ENCODE data around the gene PAQR9. TPM values are rescaled to one million over a fixed set of nuclear protein-coding genes. Genes with fewer than 3 reads are reported as not detected.

Gene PAQR9
- total RNA-seq, 5 donors from 2014 or later (not counting 1 experiment from before 2014, with no cell fraction given): not detected

- Mint-ChIP-seq H3K4me3 (no peak overlapping the region), H3K4me1 (no peaks in the 10 kb centered on the region), H3K36me3 (no peaks in the 10 kb centered on the region), H3K27me3 (peaks cover 28 to 32% of the 10 kb centered on the region in 2 donors), H3K27ac (no peak overlapping the region), H3K9me3 (peaks cover 0 to 3% (median 0%) of the 10 kb centered on the region in 3 donors)
- DNase-seq (peak in 14 of 35 experiments; percentile 2 to 36 (median 14)), ATAC-seq (replicated peaks in 1 of 4) (no peak)
- Histone ChIP-seq H3K27ac (ENCODE audit: low read length) (no peak overlapping the region), H3K27me3 (replicated peaks in 1 of 2; ENCODE audit: control insufficient read depth in 2 of 2, extremely low read depth in 1 of 2, insufficient read depth in 2 of 2, low read length in 1 of 2) (peaks cover 2 to 12% of the 10 kb centered on the region in 2 experiments), H3K9me3 (no peaks in the 10 kb centered on the region), H3K4me1 (ENCODE audit: control insufficient read depth in 1 of 2, extremely low read depth in 1 of 2, insufficient read depth in 2 of 2, low read length in 2 of 2) (no peaks in the 10 kb centered on the region), H3K36me3 (ENCODE audit: control insufficient read depth in 2 of 2, extremely low read depth in 1 of 2, insufficient read depth in 1 of 2, low read length in 1 of 2) (no peaks in the 10 kb centered on the region), H3K4me3 (ENCODE audit: control insufficient read depth in 1 of 2, extremely low read depth in 1 of 2, low read length in 1 of 2) (no peak overlapping the region)
- ChIA-PET POLR2A (no interaction called here), CTCF (no interaction called here)
- no CpG with 5 or more reads among the region's 3 CpGs for WGBS (ENCODE audit: insufficient coverage)
Observed at GRCh38 chr3:142929109-142929508, 34.4 kb downstream of the PAQR9 start.

GRCh38 chr3:142926368-142926944 is 37.0 kb downstream of the PAQR9 start:
- CTCF ChIA-PET: no interaction called here
- ATAC-seq (replicated peaks in 1 of 4) (no peak), DNase-seq (no peak)
- Mint-ChIP-seq H3K27ac (no peak overlapping the region), H3K27me3 (peaks cover 35 to 41% of the 10 kb centered on the region in 2 donors), H3K4me1 (no peaks in the 10 kb centered on the region), H3K9me3 (peaks cover 0 to 6% (median 5%) of the 10 kb centered on the region in 3 donors), H3K36me3 (no peaks in the 10 kb centered on the region), H3K4me3 (no peak overlapping the region)
- Histone ChIP-seq H3K36me3 (ENCODE audit: control insufficient read depth in 2 of 2, extremely low read depth in 1 of 2, insufficient read depth in 1 of 2, low read length in 1 of 2) (no peaks in the 10 kb centered on the region), H3K9me3 (no peaks in the 10 kb centered on the region), H3K4me1 (ENCODE audit: control insufficient read depth in 1 of 2, extremely low read depth in 1 of 2, insufficient read depth in 2 of 2, low read length in 2 of 2) (no peaks in the 10 kb centered on the region), H3K27ac (ENCODE audit: low read length) (no peak overlapping the region), H3K4me3 (ENCODE audit: control insufficient read depth in 1 of 2, extremely low read depth in 1 of 2, low read length in 1 of 2) (no peak overlapping the region), H3K27me3 (replicated peaks in 1 of 2; ENCODE audit: control insufficient read depth in 2 of 2, extremely low read depth in 1 of 2, insufficient read depth in 2 of 2, low read length in 1 of 2) (peaks cover 2 to 12% of the 10 kb centered on the region in 2 experiments)
- WGBS (ENCODE audit: insufficient coverage): 83% methylated on average over 1 of the region's 3 CpGs
- POLR2A ChIA-PET: no interaction called here

- Histone ChIP-seq H3K4me3 (ENCODE audit: control insufficient read depth in 1 of 2, extremely low read depth in 1 of 2, low read length in 1 of 2) (no peak overlapping the region), H3K36me3 (ENCODE audit: control insufficient read depth in 2 of 2, extremely low read depth in 1 of 2, insufficient read depth in 1 of 2, low read length in 1 of 2) (no peaks in the 10 kb centered on the region), H3K27ac (ENCODE audit: low read length) (no peak overlapping the region), H3K4me1 (ENCODE audit: control insufficient read depth in 1 of 2, extremely low read depth in 1 of 2, insufficient read depth in 2 of 2, low read length in 2 of 2) (no peaks in the 10 kb centered on the region), H3K9me3 (no peaks in the 10 kb centered on the region), H3K27me3 (replicated peaks in 1 of 2; ENCODE audit: control insufficient read depth in 2 of 2, extremely low read depth in 1 of 2, insufficient read depth in 2 of 2, low read length in 1 of 2) (peaks cover 2 to 12% of the 10 kb centered on the region in 2 experiments)
- ATAC-seq (replicated peaks in 1 of 4) (no peak), DNase-seq (no peak)
- CTCF ChIA-PET: no interaction called here
- peaks cover 0 to 6% (median 5%) of the 10 kb centered on the region in 3 donors for H3K9me3 Mint-ChIP-seq
- no peaks in the 10 kb centered on the region for H3K36me3 Mint-ChIP-seq
- H3K4me1 Mint-ChIP-seq: no peaks in the 10 kb centered on the region
- H3K27ac Mint-ChIP-seq: no peak overlapping the region
- peaks cover 38 to 41% of the 10 kb centered on the region in 2 donors for H3K27me3 Mint-ChIP-seq
- H3K4me3 Mint-ChIP-seq: no peak overlapping the region
- POLR2A ChIA-PET: no interaction called here
Observed at GRCh38 chr3:142925140-142925539, 38.3 kb downstream of the PAQR9 start.

- no peak overlapping the region for H3K27ac ChIP-seq (ENCODE audit: low read length)
- no peaks in the 10 kb centered on the region for H3K36me3 Mint-ChIP-seq
- no peaks in the 10 kb centered on the region for H3K36me3 ChIP-seq (ENCODE audit: control insufficient read depth in 2 of 2, extremely low read depth in 1 of 2, insufficient read depth in 1 of 2, low read length in 1 of 2)
- peaks cover 2 to 12% of the 10 kb centered on the region in 2 experiments for H3K27me3 ChIP-seq (replicated peaks in 1 of 2; ENCODE audit: control insufficient read depth in 2 of 2, extremely low read depth in 1 of 2, insufficient read depth in 2 of 2, low read length in 1 of 2)
- POLR2A ChIA-PET: no interaction called here
- H3K9me3 ChIP-seq: no peaks in the 10 kb centered on the region
- H3K27ac Mint-ChIP-seq: no peak overlapping the region
- no peak overlapping the region for H3K4me3 ChIP-seq (ENCODE audit: control insufficient read depth in 1 of 2, extremely low read depth in 1 of 2, low read length in 1 of 2)
- CTCF ChIA-PET: no interaction called here
- H3K4me1 Mint-ChIP-seq: no peaks in the 10 kb centered on the region
- H3K9me3 Mint-ChIP-seq: peaks cover 0 to 6% (median 5%) of the 10 kb centered on the region in 3 donors
- ATAC-seq (replicated peaks in 1 of 4) (no peak), DNase-seq (no peak)
- H3K27me3 Mint-ChIP-seq: peaks cover 40 to 41% of the 10 kb centered on the region in 2 donors
- no peak overlapping the region for H3K4me3 Mint-ChIP-seq
- no peaks in the 10 kb centered on the region for H3K4me1 ChIP-seq (ENCODE audit: control insufficient read depth in 1 of 2, extremely low read depth in 1 of 2, insufficient read depth in 2 of 2, low read length in 2 of 2)
Observed at GRCh38 chr3:142923694-142924093, 39.8 kb downstream of the PAQR9 start.

- no peaks in the 10 kb centered on the region for H3K36me3 ChIP-seq (ENCODE audit: control insufficient read depth in 2 of 2, extremely low read depth in 1 of 2, insufficient read depth in 1 of 2, low read length in 1 of 2)
- H3K4me1 ChIP-seq (ENCODE audit: control insufficient read depth in 1 of 2, extremely low read depth in 1 of 2, insufficient read depth in 2 of 2, low read length in 2 of 2): no peaks in the 10 kb centered on the region
- WGBS (ENCODE audit: insufficient coverage): 79% methylated on average over 2 of the region's 2 CpGs
- DNase-seq (no peak), ATAC-seq (replicated peaks in 1 of 4) (no peak)
- H3K9me3 ChIP-seq: no peaks in the 10 kb centered on the region
- H3K27ac Mint-ChIP-seq: no peak overlapping the region
- no peak overlapping the region for H3K27ac ChIP-seq (ENCODE audit: low read length)
- peaks cover 15% of the 10 kb centered on the region in 2 donors for H3K27me3 Mint-ChIP-seq
- H3K4me3 ChIP-seq (ENCODE audit: control insufficient read depth in 1 of 2, extremely low read depth in 1 of 2, low read length in 1 of 2): no peak overlapping the region
- H3K27me3 ChIP-seq (replicated peaks in 1 of 2; ENCODE audit: control insufficient read depth in 2 of 2, extremely low read depth in 1 of 2, insufficient read depth in 2 of 2, low read length in 1 of 2): no peaks in the 10 kb centered on the region
- H3K4me1 Mint-ChIP-seq: no peaks in the 10 kb centered on the region
- no peak overlapping the region for H3K4me3 Mint-ChIP-seq
- H3K9me3 Mint-ChIP-seq: no peaks in the 10 kb centered on the region
- ChIA-PET POLR2A (no interaction called here), CTCF (no interaction called here)
- H3K36me3 Mint-ChIP-seq: no peaks in the 10 kb centered on the region
Observed at GRCh38 chr3:142916605-142917004, 46.9 kb downstream of the PAQR9 start.

GRCh38 chr3:142915636-142916035 is 47.8 kb downstream of the PAQR9 start:
- DNase-seq (no peak), ATAC-seq (replicated peaks in 1 of 4) (no peak)
- H3K9me3 ChIP-seq: no peaks in the 10 kb centered on the region
- no peak overlapping the region for H3K4me3 ChIP-seq (ENCODE audit: control insufficient read depth in 1 of 2, extremely low read depth in 1 of 2, low read length in 1 of 2)
- no peaks in the 10 kb centered on the region for H3K4me1 ChIP-seq (ENCODE audit: control insufficient read depth in 1 of 2, extremely low read depth in 1 of 2, insufficient read depth in 2 of 2, low read length in 2 of 2)
- H3K9me3 Mint-ChIP-seq: peaks cover 0 to 4% (median 0%) of the 10 kb centered on the region in 3 donors
- H3K36me3 ChIP-seq (ENCODE audit: control insufficient read depth in 2 of 2, extremely low read depth in 1 of 2, insufficient read depth in 1 of 2, low read length in 1 of 2): no peaks in the 10 kb centered on the region
- no peaks in the 10 kb centered on the region for H3K36me3 Mint-ChIP-seq
- H3K27ac ChIP-seq (ENCODE audit: low read length): no peak overlapping the region
- ChIA-PET CTCF (no interaction called here), POLR2A (no interaction called here)
- H3K27me3 Mint-ChIP-seq: peaks cover 15 to 20% of the 10 kb centered on the region in 2 donors
- no peak overlapping the region for H3K4me3 Mint-ChIP-seq
- peaks cover 0 to 1% of the 10 kb centered on the region in 2 experiments for H3K27me3 ChIP-seq (replicated peaks in 1 of 2; ENCODE audit: control insufficient read depth in 2 of 2, extremely low read depth in 1 of 2, insufficient read depth in 2 of 2, low read length in 1 of 2)
- WGBS (ENCODE audit: insufficient coverage): 89% methylated on average over 2 of the region's 3 CpGs
- H3K27ac Mint-ChIP-seq: no peak overlapping the region
- H3K4me1 Mint-ChIP-seq: no peaks in the 10 kb centered on the region

- CTCF ChIA-PET: no interaction called here
- no peak for ATAC-seq (replicated peaks in 1 of 4)
Observed at GRCh38 chr3:142914286-142914811, 49.1 kb downstream of the PAQR9 start.

More at GRCh38 chr3:142914286-142914811, 49.1 kb downstream of the PAQR9 start:
- no peaks in the 10 kb centered on the region for H3K36me3 ChIP-seq (ENCODE audit: control insufficient read depth in 2 of 2, extremely low read depth in 1 of 2, insufficient read depth in 1 of 2, low read length in 1 of 2)
- no peaks in the 10 kb centered on the region for H3K4me1 Mint-ChIP-seq
- H3K27me3 Mint-ChIP-seq: peaks cover 10 to 22% of the 10 kb centered on the region in 2 donors
- no peak overlapping the region for H3K27ac Mint-ChIP-seq
- no peaks in the 10 kb centered on the region for H3K4me1 ChIP-seq (ENCODE audit: control insufficient read depth in 1 of 2, extremely low read depth in 1 of 2, insufficient read depth in 2 of 2, low read length in 2 of 2)
- no peak overlapping the region for H3K4me3 Mint-ChIP-seq
- no peak overlapping the region for H3K4me3 ChIP-seq (ENCODE audit: control insufficient read depth in 1 of 2, extremely low read depth in 1 of 2, low read length in 1 of 2)
- POLR2A ChIA-PET: no interaction called here
- no peaks in the 10 kb centered on the region for H3K9me3 ChIP-seq
- no peaks in the 10 kb centered on the region for H3K36me3 Mint-ChIP-seq
- no peak overlapping the region for H3K27ac ChIP-seq (ENCODE audit: low read length)
- H3K27me3 ChIP-seq (replicated peaks in 1 of 2; ENCODE audit: control insufficient read depth in 2 of 2, extremely low read depth in 1 of 2, insufficient read depth in 2 of 2, low read length in 1 of 2): peaks cover 0 to 6% of the 10 kb centered on the region in 2 experiments
- DNase-seq: no peak
- 37% methylated on average over 3 of the region's 3 CpGs for WGBS (ENCODE audit: insufficient coverage)
- peaks cover 0 to 4% (median 0%) of the 10 kb centered on the region in 3 donors for H3K9me3 Mint-ChIP-seq

All from T-cell (primary cell).